Fibroblast of lung (primary cell): Measurements from ENCODE around the gene CFAP298. TPM values are rescaled to one million over a fixed set of nuclear protein-coding genes. Genes with fewer than 3 reads are reported as not detected.

Experiments used
- DNase-seq, 2 donors: peaks; one replicate each; pipeline versions ENCODE4 v3.0.0 to v3.0.0-alpha.2; 2010; ENCODE audit warnings: low read depth in 2 of 2
- H2AFZ ChIP-seq: 2 replicates; pipeline ENCODE4 v1.5.1; 2012; ENCODE audit warnings: low read length, control low read depth, inconsistent platforms
- H3K27ac ChIP-seq: 2 replicates; pipeline ENCODE4 v1.5.1; 2011; ENCODE audit warnings: low read length, control low read depth; ENCODE audit not compliant: insufficient read depth
- H3K27me3 ChIP-seq: 2 replicates; pipeline ENCODE4 v1.5.1; 2011; ENCODE audit warnings: mild to moderate bottlenecking, low read length; ENCODE audit not compliant: control insufficient read depth, insufficient read depth
- H3K36me3 ChIP-seq: 2 replicates; pipeline ENCODE4 v1.5.1; 2011; ENCODE audit warnings: low read length; ENCODE audit not compliant: control insufficient read depth, insufficient read depth
- H3K4me1 ChIP-seq: 2 replicates; pipeline ENCODE4 v1.5.1; 2011; ENCODE audit warnings: low read length; ENCODE audit not compliant: control insufficient read depth, insufficient read depth; ENCODE audit errors: extremely low read depth
- H3K4me2 ChIP-seq: 2 replicates; pipeline ENCODE4 v1.5.1; 2011; ENCODE audit warnings: low read length, control low read depth; ENCODE audit not compliant: insufficient read depth; ENCODE audit errors: extremely low read depth
- H3K4me3 ChIP-seq, 4 experiments: fragments of 200-600 bp in 1 of 4; sonication (generic) in 1 of 4; replicated peaks in 1 of 4; 2 replicates each; pipeline ENCODE4 v1.5.1; 2011 to 2016; ENCODE audit warnings: low read length in 4 of 4, low read depth in 3 of 4, mild to moderate bottlenecking in 3 of 4, control low read depth in 2 of 4, inconsistent platforms in 1 of 4, mixed read lengths in 1 of 4; ENCODE audit not compliant: insufficient read depth in 1 of 4; ENCODE audit errors: control extremely low read depth in 1 of 4
- H3K79me2 ChIP-seq: 2 replicates; pipeline ENCODE4 v1.5.1; 2012; ENCODE audit warnings: mild to moderate bottlenecking, low read length, inconsistent platforms; ENCODE audit not compliant: control insufficient read depth, insufficient read depth
- H3K9ac ChIP-seq: 2 replicates; pipeline ENCODE4 v1.5.1; 2011; ENCODE audit warnings: mild to moderate bottlenecking, low read length, control low read depth; ENCODE audit not compliant: insufficient read depth
- H3K9me3 ChIP-seq: 2 replicates; pipeline ENCODE4 v1.5.1; 2012; ENCODE audit warnings: low read depth, low read length; ENCODE audit not compliant: control insufficient read depth, insufficient read depth
- H4K20me1 ChIP-seq: 2 replicates; pipeline ENCODE4 v1.5.1; 2011; ENCODE audit warnings: low read length; ENCODE audit not compliant: control insufficient read depth, insufficient read depth; ENCODE audit errors: extremely low read depth
- EZH2 ChIP-seq: IDR thresholded peaks from 2 replicates; pipeline ENCODE4 v1.5.1; 2012; ENCODE audit warnings: low read length, control low read depth, mild to moderate bottlenecking; ENCODE audit errors: missing control alignments
- polyA plus RNA-seq, 2 donors: library from polyadenylated mRNA; depleted of rRNA in 1 of 2; stranded (reverse) in 1 of 2; unstranded in 1 of 2; fragments of >200 nt; gene quantifications; 2 replicates each; pipeline ENCODE4 v1.2.1, GENCODE V29; 2011 to 2012; ENCODE audit warnings: missing spikeins in 1 of 2
- total RNA-seq: library from RNA; depleted of rRNA; stranded (reverse); fragments of >200 nt; gene quantifications from 2 replicates; pipeline ENCODE4 v1.2.1, GENCODE V29; 2014
- TF ChIP-seq, protein P1 (sequence below), 2 donors: IDR thresholded peaks in 1 of 2; conservative IDR thresholded peaks in 1 of 2; 1 replicate in 1 of 2; 2 replicates in 1 of 2; pipeline ENCODE4 v1.5.1; 2011 to 2012; ENCODE audit warnings: low read length in 2 of 2, control low read depth in 1 of 2, inconsistent platforms in 1 of 2, low read depth in 1 of 2, mild to moderate bottlenecking in 1 of 2

The CFAP298 gene
- total and polyA plus RNA-seq, 2 donors (not counting 1 experiment from before 2014, with no cell fraction given): 18.7 to 20.9 TPM

DNA sequence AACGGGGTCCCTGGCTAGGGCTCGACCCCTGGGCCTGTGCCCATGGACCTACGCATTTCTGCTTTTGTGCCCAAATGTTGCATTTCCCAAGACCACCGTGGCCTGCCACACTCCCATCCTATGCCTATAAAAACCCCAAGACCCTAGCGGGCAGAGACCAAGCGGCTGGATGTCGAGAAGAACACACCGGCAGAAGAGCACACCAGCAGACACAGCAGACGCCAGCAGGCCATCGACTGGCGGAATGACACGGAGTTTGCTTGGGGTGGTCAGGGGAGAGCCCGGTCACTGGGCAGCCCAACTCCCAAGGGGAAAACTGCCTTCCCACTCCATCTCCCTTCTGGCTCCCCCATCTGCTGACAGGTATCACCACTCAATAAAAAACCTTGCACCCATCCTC is 31.2 kb downstream of the CFAP298 start:
- H3K36me3 ChIP-seq: no peaks in the 10 kb centered on the region
- TF ChIP-seq, protein P1, sequence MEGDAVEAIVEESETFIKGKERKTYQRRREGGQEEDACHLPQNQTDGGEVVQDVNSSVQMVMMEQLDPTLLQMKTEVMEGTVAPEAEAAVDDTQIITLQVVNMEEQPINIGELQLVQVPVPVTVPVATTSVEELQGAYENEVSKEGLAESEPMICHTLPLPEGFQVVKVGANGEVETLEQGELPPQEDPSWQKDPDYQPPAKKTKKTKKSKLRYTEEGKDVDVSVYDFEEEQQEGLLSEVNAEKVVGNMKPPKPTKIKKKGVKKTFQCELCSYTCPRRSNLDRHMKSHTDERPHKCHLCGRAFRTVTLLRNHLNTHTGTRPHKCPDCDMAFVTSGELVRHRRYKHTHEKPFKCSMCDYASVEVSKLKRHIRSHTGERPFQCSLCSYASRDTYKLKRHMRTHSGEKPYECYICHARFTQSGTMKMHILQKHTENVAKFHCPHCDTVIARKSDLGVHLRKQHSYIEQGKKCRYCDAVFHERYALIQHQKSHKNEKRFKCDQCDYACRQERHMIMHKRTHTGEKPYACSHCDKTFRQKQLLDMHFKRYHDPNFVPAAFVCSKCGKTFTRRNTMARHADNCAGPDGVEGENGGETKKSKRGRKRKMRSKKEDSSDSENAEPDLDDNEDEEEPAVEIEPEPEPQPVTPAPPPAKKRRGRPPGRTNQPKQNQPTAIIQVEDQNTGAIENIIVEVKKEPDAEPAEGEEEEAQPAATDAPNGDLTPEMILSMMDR (conservative IDR thresholded peaks at IDR 0.05 in 1 of 2, IDR thresholded peaks at IDR 0.05 in 1 of 2; ENCODE audit: low read depth in 1 of 2, low read length in 2 of 2): no peak
- TF ChIP-seq EZH2: no peak
- H3K79me2 ChIP-seq: no peaks in the 10 kb centered on the region
- DNase-seq: no peak
- H3K27ac ChIP-seq: no peak overlapping the region
- no peak overlapping the region for H3K4me2 ChIP-seq
- H3K27me3 ChIP-seq: peaks cover 20% of the 10 kb centered on the region
- H3K4me1 ChIP-seq: no peaks in the 10 kb centered on the region
- no peak overlapping the region for H2AFZ ChIP-seq
- H4K20me1 ChIP-seq: no peaks in the 10 kb centered on the region
- no peaks in the 10 kb centered on the region for H3K9me3 ChIP-seq
- no peak overlapping the region for H3K4me3 ChIP-seq
- H3K9ac ChIP-seq: no peak overlapping the region

DNA sequence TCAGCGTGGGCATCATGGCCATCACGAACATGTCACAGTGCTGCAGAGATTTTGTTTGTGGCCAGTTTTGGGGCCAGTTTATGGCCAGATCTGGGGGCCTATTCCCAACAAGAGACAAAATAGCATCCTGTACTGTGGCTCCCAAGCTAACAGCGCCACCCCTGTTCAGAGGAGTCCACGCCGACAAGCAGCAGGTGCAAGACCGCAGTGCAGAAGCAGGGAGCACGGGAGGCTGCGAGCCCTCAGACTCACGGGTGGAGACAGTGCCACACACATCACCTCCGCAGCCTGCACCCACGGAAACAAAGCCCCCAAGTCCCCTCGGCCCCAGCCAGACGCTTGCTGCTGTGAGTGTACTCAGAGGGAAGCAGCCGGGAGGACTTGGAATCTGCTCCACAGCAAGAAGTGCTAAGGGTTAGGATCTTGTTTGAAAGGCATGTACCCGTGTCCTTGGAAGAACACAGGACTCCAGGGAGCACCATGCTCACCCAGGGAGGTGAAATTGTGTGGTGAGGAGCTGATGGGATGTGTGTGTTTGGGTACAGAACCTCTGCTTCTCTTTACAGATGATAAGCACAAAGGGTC is 34.0 kb downstream of the CFAP298 start:
- H2AFZ ChIP-seq: no peak overlapping the region
- no peaks in the 10 kb centered on the region for H3K79me2 ChIP-seq
- H3K27ac ChIP-seq: no peak overlapping the region
- no peaks in the 10 kb centered on the region for H3K4me1 ChIP-seq
- H3K36me3 ChIP-seq: no peaks in the 10 kb centered on the region
- peaks cover 26% of the 10 kb centered on the region for H3K27me3 ChIP-seq
- H3K9ac ChIP-seq: no peak overlapping the region
- no peaks in the 10 kb centered on the region for H3K9me3 ChIP-seq
- no peak overlapping the region for H3K4me3 ChIP-seq
- peak in 1 of 2 donors; percentile 7 for DNase-seq
- no peak overlapping the region for H3K4me2 ChIP-seq
- H4K20me1 ChIP-seq: no peaks in the 10 kb centered on the region
- TF ChIP-seq EZH2: no peak
- TF ChIP-seq, protein P1 (conservative IDR thresholded peaks at IDR 0.05 in 1 of 2, IDR thresholded peaks at IDR 0.05 in 1 of 2; ENCODE audit: low read depth in 1 of 2, low read length in 2 of 2): peak in 1 of 2 donors; percentile 38

DNA sequence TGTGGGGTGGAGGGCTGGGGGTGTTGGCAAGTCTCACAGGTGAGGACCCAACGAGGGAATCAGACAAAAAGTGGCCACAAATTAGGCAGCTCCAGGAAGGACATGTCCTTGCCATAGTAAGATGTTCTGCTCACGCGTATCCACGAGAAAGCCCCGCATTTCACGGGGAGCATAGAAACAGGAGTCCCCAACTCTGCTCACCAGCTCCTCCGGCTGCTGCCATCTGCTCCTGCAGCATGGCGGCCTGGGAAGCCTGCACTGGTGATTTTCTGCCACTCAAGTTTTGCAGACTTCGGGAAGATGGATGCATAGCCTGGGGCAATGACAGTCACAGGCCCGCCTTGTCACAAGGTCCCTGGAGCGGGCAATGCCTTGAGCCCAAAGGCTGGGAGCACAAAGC is 36.2 kb downstream of the CFAP298 start:
- Histone ChIP-seq H4K20me1 (no peaks in the 10 kb centered on the region), H3K27ac (no peak overlapping the region), H3K79me2 (no peaks in the 10 kb centered on the region), H3K36me3 (no peaks in the 10 kb centered on the region), H3K4me2 (no peak overlapping the region), H3K9ac (no peak overlapping the region), H3K9me3 (no peaks in the 10 kb centered on the region), H3K27me3 (peaks cover 26% of the 10 kb centered on the region), H2AFZ (no peak overlapping the region), H3K4me3 (no peak overlapping the region), H3K4me1 (no peaks in the 10 kb centered on the region)
- DNase-seq: no peak
- TF ChIP-seq EZH2: no peak
- TF ChIP-seq, protein P1 (conservative IDR thresholded peaks at IDR 0.05 in 1 of 2, IDR thresholded peaks at IDR 0.05 in 1 of 2; ENCODE audit: low read depth in 1 of 2, low read length in 2 of 2): no peak
